ENCODE measurements around the gene ZHX3. TPM values are rescaled to one million over a fixed set of nuclear protein-coding genes. Genes with fewer than 3 reads are reported as not detected.
A peak's percentile ranks its signal among the peaks of the same experiment; 100 is the strongest.

Gene ZHX3
- total RNA-seq, 1 experiment from 2014 or later = 9.6 TPM

DNA sequence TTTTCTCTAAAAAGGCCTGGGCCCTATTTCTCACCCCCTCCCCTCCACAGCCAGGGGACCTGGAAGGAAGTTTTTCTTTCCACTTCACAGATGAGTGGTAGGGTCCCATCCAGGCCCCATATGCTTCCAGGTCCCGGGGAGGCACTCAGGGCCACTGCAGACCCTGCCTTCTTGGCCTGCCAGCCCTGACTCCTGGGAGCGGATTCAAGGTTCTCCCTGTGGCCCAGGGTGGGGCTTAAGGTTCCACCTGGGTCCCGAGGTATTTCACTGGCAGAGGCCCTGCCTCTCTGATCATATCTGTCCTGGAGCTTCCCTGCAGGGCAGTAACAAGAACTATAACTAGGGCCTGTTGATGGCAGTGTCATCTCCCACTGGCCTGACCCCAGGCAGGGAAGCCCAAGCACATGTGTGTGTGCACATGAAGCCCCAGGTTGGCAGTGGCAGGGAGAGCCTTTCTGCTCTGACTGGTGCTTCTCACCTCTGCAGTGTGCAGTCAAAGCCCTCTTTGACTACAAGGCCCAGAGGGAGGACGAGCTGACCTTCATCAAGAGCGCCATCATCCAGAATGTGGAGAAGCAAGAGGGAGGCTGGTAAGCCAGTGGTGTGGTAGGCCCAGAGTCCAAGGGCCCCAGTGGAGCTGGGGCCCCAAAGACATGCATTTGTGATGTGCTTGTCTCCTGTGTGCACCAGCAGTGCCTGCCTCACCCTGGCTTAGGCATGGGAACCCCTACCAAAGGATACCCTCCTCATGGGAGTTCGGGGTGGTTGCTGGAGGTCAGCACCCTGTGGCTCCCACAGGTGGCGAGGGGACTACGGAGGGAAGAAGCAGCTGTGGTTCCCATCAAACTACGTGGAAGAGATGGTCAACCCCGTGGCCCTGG, 149.0 kb downstream of the ZHX3 start:
- no peaks in the 10 kb centered on the region for H3K4me1 Mint-ChIP-seq
- CTCF ChIA-PET = interaction anchor here (1.8 kb wide), 1 partner anchor 172 kb away, joined by 4 read pairs; the partner anchor contains the start of gene LPIN3

DNA sequence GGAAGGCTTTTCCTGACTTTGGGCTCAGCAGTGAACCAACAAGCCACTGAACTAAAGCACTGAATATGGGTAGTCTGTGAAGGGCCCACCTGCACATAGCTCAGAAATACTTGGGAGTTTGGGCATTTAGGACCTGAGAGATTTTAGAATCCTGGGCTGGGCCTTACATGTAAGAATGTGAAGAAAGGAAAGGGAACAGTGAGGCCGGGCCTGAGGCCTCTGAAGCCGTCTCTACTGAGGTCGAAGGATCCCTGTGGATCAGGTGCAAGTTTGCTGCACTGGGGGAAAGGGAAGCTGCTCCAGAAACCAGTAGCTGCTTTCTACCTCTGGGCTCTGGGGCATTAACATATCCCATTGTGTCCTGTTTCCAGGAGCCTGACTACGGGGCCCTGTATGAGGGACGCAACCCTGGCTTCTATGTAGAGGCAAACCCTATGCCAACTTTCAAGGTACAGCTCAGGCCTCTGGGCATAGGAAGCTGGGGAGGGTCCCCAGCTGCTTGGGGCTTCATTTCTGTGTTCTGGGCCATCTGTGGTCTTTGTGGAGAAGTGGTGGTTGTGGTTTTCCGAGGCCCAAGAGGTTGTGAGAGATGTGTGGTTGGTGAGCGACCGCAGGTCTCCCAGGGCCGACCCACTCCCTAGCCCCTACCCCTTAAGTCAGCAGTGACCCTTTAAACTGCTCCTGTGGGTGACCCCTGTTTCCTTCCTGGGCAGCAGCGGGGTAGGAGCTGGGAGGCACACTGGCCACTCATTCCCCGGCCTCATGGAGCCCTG, 149.9 kb downstream of the ZHX3 start:
- Mint-ChIP-seq H3K36me3 (peaks cover 82% of the 10 kb centered on the region), H3K4me3 (no peak overlapping the region), H3K9me3 (no peaks in the 10 kb centered on the region), H3K27me3 (ENCODE audit: low read depth) (no peaks in the 10 kb centered on the region), H3K27ac (peak overlapping the region; percentile 74; the same call in 1 of the 2 replicates), H3K4me1 (no peaks in the 10 kb centered on the region)
- ATAC-seq (no peak), DNase-seq (ENCODE audit: low spot score) (no peak)
- no peak for TF ChIP-seq TEAD1 (CRISPR knock-in tag; IDR thresholded peaks at IDR 0.05)
- no peak for TF ChIP-seq FOXJ3 (CRISPR knock-in tag; IDR thresholded peaks at IDR 0.05; ENCODE audit: borderline replicate concordance)
- TF ChIP-seq SP1 (CRISPR knock-in tag; conservative IDR thresholded peaks at IDR 0.05) = no peak
- TF ChIP-seq ZNF423 (CRISPR knock-in tag; IDR thresholded peaks at IDR 0.05) = no peak
- TF ChIP-seq SMAD4 (CRISPR knock-in tag; IDR thresholded peaks at IDR 0.05) = no peak
- no peak for TF ChIP-seq ETV6 (CRISPR knock-in tag; IDR thresholded peaks at IDR 0.05)
- CTCF ChIA-PET = interaction anchor here (1.6 to 1.8 kb wide), 2 partner anchors 32 to 173 kb away, joined by 4 to 6 read pairs; partner anchors contain the start of gene LPIN3
- POLR2A ChIA-PET = no interaction called here

More for the DNA sequence above, 149.0 kb downstream of the ZHX3 start:
- H3K9me3 Mint-ChIP-seq = no peaks in the 10 kb centered on the region
- no peak overlapping the region for H3K4me3 Mint-ChIP-seq
- peaks cover 82% of the 10 kb centered on the region for H3K36me3 Mint-ChIP-seq
- DNase-seq (ENCODE audit: low spot score) (no peak), ATAC-seq (no peak)
- POLR2A ChIA-PET = no interaction called here
- no peaks in the 10 kb centered on the region for H3K27me3 Mint-ChIP-seq (ENCODE audit: low read depth)
- TF ChIP-seq TCF7 (CRISPR knock-in tag; IDR thresholded peaks at IDR 0.05; ENCODE audit: low read depth) (no peak), ESRRA (CRISPR knock-in tag; IDR thresholded peaks at IDR 0.05; ENCODE audit: borderline replicate concordance) (no peak), ATF1 (CRISPR knock-in tag; IDR thresholded peaks at IDR 0.05) (no peak), ELF4 (CRISPR knock-in tag; IDR thresholded peaks at IDR 0.05; ENCODE audit: low read depth) (no peak), ZNF232 (CRISPR knock-in tag; IDR thresholded peaks at IDR 0.05) (no peak), JAZF1 (CRISPR knock-in tag; IDR thresholded peaks at IDR 0.05) (no peak), SOX15 (CRISPR knock-in tag; IDR thresholded peaks at IDR 0.05) (no peak), CREM (CRISPR knock-in tag; IDR thresholded peaks at IDR 0.05) (no peak)
- TF ChIP-seq, protein P1, sequence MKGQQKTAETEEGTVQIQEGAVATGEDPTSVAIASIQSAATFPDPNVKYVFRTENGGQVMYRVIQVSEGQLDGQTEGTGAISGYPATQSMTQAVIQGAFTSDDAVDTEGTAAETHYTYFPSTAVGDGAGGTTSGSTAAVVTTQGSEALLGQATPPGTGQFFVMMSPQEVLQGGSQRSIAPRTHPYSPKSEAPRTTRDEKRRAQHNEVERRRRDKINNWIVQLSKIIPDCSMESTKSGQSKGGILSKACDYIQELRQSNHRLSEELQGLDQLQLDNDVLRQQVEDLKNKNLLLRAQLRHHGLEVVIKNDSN (CRISPR knock-in tag; IDR thresholded peaks at IDR 0.05) = no peak
- TF ChIP-seq, protein P2, sequence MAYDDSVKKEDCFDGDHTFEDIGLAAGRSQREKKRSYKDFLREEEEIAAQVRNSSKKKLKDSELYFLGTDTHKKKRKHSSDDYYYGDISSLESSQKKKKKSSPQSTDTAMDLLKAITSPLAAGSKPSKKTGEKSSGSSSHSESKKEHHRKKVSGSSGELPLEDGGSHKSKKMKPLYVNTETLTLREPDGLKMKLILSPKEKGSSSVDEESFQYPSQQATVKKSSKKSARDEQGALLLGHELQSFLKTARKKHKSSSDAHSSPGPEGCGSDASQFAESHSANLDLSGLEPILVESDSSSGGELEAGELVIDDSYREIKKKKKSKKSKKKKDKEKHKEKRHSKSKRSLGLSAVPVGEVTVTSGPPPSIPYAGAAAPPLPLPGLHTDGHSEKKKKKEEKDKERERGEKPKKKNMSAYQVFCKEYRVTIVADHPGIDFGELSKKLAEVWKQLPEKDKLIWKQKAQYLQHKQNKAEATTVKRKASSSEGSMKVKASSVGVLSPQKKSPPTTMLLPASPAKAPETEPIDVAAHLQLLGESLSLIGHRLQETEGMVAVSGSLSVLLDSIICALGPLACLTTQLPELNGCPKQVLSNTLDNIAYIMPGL (CRISPR knock-in tag; IDR thresholded peaks at IDR 0.05) = no peak
- TF ChIP-seq, protein P3, sequence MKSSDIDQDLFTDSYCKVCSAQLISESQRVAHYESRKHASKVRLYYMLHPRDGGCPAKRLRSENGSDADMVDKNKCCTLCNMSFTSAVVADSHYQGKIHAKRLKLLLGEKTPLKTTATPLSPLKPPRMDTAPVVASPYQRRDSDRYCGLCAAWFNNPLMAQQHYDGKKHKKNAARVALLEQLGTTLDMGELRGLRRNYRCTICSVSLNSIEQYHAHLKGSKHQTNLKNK (CRISPR knock-in tag; IDR thresholded peaks at IDR 0.05) = no peak
- no peak overlapping the region for H3K27ac Mint-ChIP-seq

DNA sequence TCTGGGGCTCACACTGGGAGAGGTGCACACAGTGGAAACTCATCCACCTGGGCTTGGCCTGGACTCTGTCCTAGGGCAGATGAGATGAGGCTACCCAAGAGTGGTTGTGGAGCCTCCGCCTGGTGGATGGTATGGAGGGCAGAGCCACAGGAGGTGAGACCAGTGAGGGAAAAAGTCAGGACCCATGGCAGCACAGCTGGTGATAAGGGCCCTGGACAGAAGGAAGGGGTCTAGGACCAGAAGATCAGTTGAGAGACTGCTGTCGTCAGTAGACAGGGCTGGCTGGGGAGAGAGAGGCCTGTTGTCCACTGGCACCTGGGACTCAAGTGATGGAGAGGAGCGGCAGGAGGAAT, 150.4 kb downstream of the ZHX3 start:
- ATAC-seq (no peak), DNase-seq (ENCODE audit: low spot score) (no peak)
- CTCF ChIA-PET = interaction anchor here (1.6 to 1.8 kb wide), 2 partner anchors 32 to 173 kb away, joined by 4 to 6 read pairs; partner anchors contain the start of gene LPIN3
- Mint-ChIP-seq H3K27me3 (ENCODE audit: low read depth) (no peaks in the 10 kb centered on the region), H3K9me3 (no peaks in the 10 kb centered on the region), H3K4me1 (no peaks in the 10 kb centered on the region), H3K27ac (peak overlapping the region; percentile 74), H3K4me3 (no peak overlapping the region), H3K36me3 (peaks cover 82% of the 10 kb centered on the region)
- POLR2A ChIA-PET = no interaction called here
- TF ChIP-seq SMAD4 (CRISPR knock-in tag; IDR thresholded peaks at IDR 0.05) = no peak
- TF ChIP-seq KAT7 (CRISPR knock-in tag; IDR thresholded peaks at IDR 0.05; ENCODE audit: borderline replicate concordance) = no peak
- no peak for TF ChIP-seq ZNF671 (CRISPR knock-in tag; IDR thresholded peaks at IDR 0.05)
- no peak for TF ChIP-seq ELF4 (CRISPR knock-in tag; IDR thresholded peaks at IDR 0.05; ENCODE audit: low read depth)
- TF ChIP-seq, protein P4, sequence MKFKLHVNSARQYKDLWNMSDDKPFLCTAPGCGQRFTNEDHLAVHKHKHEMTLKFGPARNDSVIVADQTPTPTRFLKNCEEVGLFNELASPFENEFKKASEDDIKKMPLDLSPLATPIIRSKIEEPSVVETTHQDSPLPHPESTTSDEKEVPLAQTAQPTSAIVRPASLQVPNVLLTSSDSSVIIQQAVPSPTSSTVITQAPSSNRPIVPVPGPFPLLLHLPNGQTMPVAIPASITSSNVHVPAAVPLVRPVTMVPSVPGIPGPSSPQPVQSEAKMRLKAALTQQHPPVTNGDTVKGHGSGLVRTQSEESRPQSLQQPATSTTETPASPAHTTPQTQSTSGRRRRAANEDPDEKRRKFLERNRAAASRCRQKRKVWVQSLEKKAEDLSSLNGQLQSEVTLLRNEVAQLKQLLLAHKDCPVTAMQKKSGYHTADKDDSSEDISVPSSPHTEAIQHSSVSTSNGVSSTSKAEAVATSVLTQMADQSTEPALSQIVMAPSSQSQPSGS (CRISPR knock-in tag; IDR thresholded peaks at IDR 0.05; ENCODE audit: borderline replicate concordance, low read depth) = no peak
- TF ChIP-seq TP53 (CRISPR knock-in tag; IDR thresholded peaks at IDR 0.05) = no peak
- no peak for TF ChIP-seq NFE2L1 (CRISPR knock-in tag; IDR thresholded peaks at IDR 0.05)
- TF ChIP-seq, protein P5, sequence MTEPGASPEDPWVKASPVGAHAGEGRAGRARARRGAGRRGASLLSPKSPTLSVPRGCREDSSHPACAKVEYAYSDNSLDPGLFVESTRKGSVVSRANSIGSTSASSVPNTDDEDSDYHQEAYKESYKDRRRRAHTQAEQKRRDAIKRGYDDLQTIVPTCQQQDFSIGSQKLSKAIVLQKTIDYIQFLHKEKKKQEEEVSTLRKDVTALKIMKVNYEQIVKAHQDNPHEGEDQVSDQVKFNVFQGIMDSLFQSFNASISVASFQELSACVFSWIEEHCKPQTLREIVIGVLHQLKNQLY (CRISPR knock-in tag; IDR thresholded peaks at IDR 0.05) = no peak
- TF ChIP-seq NFATC4 (CRISPR knock-in tag; IDR thresholded peaks at IDR 0.05) = no peak
- TF ChIP-seq TEAD1 (CRISPR knock-in tag; IDR thresholded peaks at IDR 0.05) = no peak
- TF ChIP-seq, protein P6, sequence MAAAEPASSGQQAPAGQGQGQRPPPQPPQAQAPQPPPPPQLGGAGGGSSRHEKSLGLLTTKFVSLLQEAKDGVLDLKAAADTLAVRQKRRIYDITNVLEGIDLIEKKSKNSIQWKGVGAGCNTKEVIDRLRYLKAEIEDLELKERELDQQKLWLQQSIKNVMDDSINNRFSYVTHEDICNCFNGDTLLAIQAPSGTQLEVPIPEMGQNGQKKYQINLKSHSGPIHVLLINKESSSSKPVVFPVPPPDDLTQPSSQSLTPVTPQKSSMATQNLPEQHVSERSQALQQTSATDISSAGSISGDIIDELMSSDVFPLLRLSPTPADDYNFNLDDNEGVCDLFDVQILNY (CRISPR knock-in tag; IDR thresholded peaks at IDR 0.05) = no peak
- no peak for TF ChIP-seq TEAD4 (CRISPR knock-in tag; IDR thresholded peaks at IDR 0.05)

All from WTC11 (cell line).